ENCODE results near the gene ETV5. TPM values are rescaled to one million over a fixed set of nuclear protein-coding genes. Genes with fewer than 3 reads are reported as not detected.

ETV5 gene
- total RNA-seq, 1 donor from 2014 or later, result 40.6 TPM

DNA sequence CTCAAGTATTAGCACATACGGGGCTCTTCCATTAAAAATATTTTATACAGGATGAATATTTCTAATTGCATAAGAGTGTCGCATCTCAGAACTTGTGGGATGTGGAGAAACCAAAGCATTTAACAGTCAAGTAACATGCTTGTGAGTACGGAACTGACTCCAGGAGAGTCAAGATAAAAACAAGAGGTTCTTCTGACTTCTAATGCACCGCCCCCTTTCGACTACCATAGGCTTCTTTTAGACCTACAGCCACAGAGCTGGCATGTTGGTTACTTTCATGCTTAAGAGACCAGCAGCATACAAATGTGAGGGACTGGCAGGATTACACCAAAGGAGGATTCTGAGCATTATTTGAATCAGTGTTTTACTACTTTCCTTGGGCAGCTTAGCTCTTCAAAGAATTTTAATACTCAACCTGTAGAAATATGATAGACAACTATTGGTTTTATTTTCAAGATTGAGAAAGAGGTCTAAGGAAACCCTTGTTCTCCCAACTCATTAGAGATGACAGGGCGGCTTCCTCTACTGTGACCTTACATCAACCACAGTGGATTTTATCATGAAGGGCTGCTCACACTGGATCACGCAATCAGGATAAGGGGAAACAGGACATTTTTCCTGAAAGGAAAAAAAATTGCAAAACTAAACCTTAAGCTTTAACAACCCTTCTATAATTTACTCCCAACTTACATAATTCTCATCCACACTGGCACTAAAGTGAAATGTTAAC, 14.0 kb downstream of the ETV5 start:
- TF ChIP-seq, protein P1, sequence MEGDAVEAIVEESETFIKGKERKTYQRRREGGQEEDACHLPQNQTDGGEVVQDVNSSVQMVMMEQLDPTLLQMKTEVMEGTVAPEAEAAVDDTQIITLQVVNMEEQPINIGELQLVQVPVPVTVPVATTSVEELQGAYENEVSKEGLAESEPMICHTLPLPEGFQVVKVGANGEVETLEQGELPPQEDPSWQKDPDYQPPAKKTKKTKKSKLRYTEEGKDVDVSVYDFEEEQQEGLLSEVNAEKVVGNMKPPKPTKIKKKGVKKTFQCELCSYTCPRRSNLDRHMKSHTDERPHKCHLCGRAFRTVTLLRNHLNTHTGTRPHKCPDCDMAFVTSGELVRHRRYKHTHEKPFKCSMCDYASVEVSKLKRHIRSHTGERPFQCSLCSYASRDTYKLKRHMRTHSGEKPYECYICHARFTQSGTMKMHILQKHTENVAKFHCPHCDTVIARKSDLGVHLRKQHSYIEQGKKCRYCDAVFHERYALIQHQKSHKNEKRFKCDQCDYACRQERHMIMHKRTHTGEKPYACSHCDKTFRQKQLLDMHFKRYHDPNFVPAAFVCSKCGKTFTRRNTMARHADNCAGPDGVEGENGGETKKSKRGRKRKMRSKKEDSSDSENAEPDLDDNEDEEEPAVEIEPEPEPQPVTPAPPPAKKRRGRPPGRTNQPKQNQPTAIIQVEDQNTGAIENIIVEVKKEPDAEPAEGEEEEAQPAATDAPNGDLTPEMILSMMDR (IDR thresholded peaks at IDR 0.05; ENCODE audit: unreplicated experiment), result no peak
- DNase-seq (ENCODE audit: low spot score), result no peak
- no peak overlapping the region for H3K27ac Mint-ChIP-seq (ENCODE audit: unreplicated experiment)
- no peaks in the 10 kb centered on the region for H3K9me3 Mint-ChIP-seq (ENCODE audit: unreplicated experiment)
- peaks cover 46% of the 10 kb centered on the region for H3K4me1 Mint-ChIP-seq (ENCODE audit: unreplicated experiment)
- no peak overlapping the region for H3K4me3 Mint-ChIP-seq (ENCODE audit: unreplicated experiment)
- no peaks in the 10 kb centered on the region for H3K36me3 Mint-ChIP-seq (ENCODE audit: low read depth, unreplicated experiment)
- H3K27me3 Mint-ChIP-seq (ENCODE audit: unreplicated experiment), result peaks cover 2% of the 10 kb centered on the region

DNA sequence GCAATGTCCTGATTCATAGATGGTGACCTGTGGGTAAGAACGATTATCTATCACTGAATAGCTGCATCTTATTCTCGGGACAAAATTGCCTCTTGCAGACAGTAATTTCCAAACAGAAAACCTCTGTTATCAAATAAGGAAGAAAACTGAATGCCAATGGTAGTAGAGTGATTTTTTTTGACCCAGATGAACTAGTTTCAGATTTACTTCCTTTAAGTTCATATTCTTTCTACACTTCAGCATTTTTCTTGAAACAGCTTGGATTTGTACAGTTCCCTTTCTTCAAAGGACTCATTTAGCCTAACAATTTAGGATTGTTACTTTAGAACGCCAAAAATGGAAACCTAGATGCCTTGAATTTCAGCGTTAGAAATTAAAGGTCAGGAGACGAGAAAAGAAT, 14.6 kb downstream of the ETV5 start:
- Mint-ChIP-seq H3K27me3 (ENCODE audit: unreplicated experiment) (peaks cover 2% of the 10 kb centered on the region), H3K4me3 (ENCODE audit: unreplicated experiment) (no peak overlapping the region), H3K4me1 (ENCODE audit: unreplicated experiment) (peaks cover 44% of the 10 kb centered on the region), H3K27ac (ENCODE audit: unreplicated experiment) (no peak overlapping the region), H3K9me3 (ENCODE audit: unreplicated experiment) (no peaks in the 10 kb centered on the region), H3K36me3 (ENCODE audit: low read depth, unreplicated experiment) (no peaks in the 10 kb centered on the region)
- TF ChIP-seq, protein P1 (IDR thresholded peaks at IDR 0.05; ENCODE audit: unreplicated experiment), result no peak
- DNase-seq (ENCODE audit: low spot score), result no peak

DNA sequence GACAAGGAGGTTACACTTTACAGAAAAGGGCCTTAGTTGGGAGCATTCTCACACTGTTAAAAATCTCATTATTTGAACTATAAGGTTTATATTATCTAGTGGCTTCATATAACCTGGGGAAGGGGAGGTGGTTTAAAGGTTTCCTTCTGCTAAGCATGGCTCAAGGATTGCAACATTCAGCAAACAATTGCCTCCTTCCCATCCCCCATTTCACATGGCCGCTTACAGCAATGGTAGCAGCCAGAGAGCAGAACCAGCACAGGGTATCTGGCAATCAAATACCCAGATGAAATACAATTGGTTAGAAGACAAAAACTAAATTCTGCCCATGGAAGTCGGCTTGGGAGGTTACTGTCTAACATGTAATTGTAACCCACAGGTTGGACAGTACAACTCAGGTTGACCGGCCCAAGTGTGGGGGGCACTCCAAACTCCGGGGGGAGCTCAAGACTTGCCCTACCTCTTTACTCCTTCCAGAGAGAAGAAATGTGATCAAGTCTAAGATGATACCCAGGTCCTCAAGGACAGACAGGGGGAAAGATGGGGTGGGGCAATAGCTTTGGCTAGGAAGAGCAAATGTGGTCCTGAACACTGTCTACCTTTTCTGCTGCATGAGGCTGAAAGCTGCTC, 15.5 kb downstream of the ETV5 start:
- Mint-ChIP-seq H3K9me3 (ENCODE audit: unreplicated experiment) (no peaks in the 10 kb centered on the region), H3K4me3 (ENCODE audit: unreplicated experiment) (no peak overlapping the region), H3K4me1 (ENCODE audit: unreplicated experiment) (peaks cover 38% of the 10 kb centered on the region), H3K27ac (ENCODE audit: unreplicated experiment) (no peak overlapping the region), H3K36me3 (ENCODE audit: low read depth, unreplicated experiment) (no peaks in the 10 kb centered on the region), H3K27me3 (ENCODE audit: unreplicated experiment) (peaks cover 2% of the 10 kb centered on the region)
- TF ChIP-seq, protein P1 (IDR thresholded peaks at IDR 0.05; ENCODE audit: unreplicated experiment), result no peak
- DNase-seq (ENCODE audit: low spot score), result peak; percentile 36

DNA sequence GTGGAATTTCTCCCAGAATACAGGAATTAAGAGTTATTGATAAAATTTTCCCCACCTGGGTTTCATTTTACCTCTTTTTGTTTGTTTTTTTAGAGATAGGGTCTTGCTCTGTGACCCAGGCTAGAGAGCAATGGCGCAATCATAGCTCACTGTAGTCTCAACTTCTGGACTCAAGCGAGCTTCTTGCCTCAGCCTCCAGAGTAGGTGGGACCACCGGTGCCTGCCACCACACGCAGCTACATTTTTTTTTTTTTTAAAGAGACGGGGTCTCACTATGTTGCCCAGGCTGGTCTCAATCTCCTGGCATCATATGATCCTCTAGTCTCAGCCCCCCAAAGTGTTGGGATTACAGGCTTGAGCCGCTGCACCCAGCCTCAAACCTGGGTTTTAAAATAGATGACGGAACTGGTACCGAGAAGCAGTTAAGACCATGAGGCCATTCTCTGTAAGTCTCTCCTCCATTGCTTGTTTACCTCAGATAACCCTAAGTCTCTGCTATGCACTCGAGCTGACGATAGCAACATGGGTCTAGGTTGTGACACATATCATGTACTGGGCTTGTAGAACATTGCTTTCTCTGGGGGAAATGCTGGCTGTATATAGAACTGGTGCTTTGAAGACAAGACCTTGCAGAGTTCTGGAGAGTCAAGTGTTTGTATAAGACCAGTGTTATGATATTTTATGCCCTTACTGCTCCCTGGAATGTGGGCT, 16.4 kb downstream of the ETV5 start:
- TF ChIP-seq, protein P1 (IDR thresholded peaks at IDR 0.05; ENCODE audit: unreplicated experiment), result no peak
- DNase-seq (ENCODE audit: low spot score), result no peak
- Mint-ChIP-seq H3K9me3 (ENCODE audit: unreplicated experiment) (no peaks in the 10 kb centered on the region), H3K27ac (ENCODE audit: unreplicated experiment) (no peak overlapping the region), H3K4me1 (ENCODE audit: unreplicated experiment) (peaks cover 31% of the 10 kb centered on the region), H3K36me3 (ENCODE audit: low read depth, unreplicated experiment) (peaks cover 7% of the 10 kb centered on the region), H3K4me3 (ENCODE audit: unreplicated experiment) (no peak overlapping the region), H3K27me3 (ENCODE audit: unreplicated experiment) (peaks cover under 1% of the 10 kb centered on the region)
